Loucy (cell line): ENCODE results near the gene TDRD3.

Source experiments
- H2AFZ ChIP-seq: fragments of 200-600 bp; sonication (generic); 2 replicates; pipeline ENCODE4 v1.6.0; 2016; ENCODE audit warnings: antibody characterized with exemption, mild to moderate bottlenecking, low read length, moderate library complexity
- H3F3A ChIP-seq: fragments of 200-600 bp; 2 replicates; pipeline ENCODE4 v1.6.0; 2016; ENCODE audit warnings: antibody characterized with exemption, low read depth, mild to moderate bottlenecking
- H3K27me3 ChIP-seq: fragments of 200-600 bp; sonication (generic); 2 replicates; pipeline ENCODE4 v1.6.1; 2014; ENCODE audit warnings: low read length, mild to moderate bottlenecking; ENCODE audit not compliant: insufficient read depth, poor library complexity, severe bottlenecking
- H3K36me3 ChIP-seq: fragments of 200-600 bp; sonication (generic); 2 replicates; pipeline ENCODE4 v1.6.1; 2016; ENCODE audit warnings: low read length; ENCODE audit not compliant: insufficient read depth
- H3K4me1 ChIP-seq: fragments of 200-600 bp; sonication (generic); 2 replicates; pipeline ENCODE4 v1.5.1; 2014; ENCODE audit warnings: low read length, mild to moderate bottlenecking; ENCODE audit not compliant: insufficient read depth, poor library complexity, severe bottlenecking
- H3K4me2 ChIP-seq: fragments of 200-600 bp; sonication (generic); 2 replicates; pipeline ENCODE4 v1.6.0; 2014; ENCODE audit warnings: antibody characterized with exemption, low read length, low read depth, mild to moderate bottlenecking; ENCODE audit not compliant: poor library complexity, severe bottlenecking
- H3K4me3 ChIP-seq: fragments of 200-600 bp; sonication (generic); 2 replicates; pipeline ENCODE4 v1.5.1; 2014; ENCODE audit warnings: low read length, mild to moderate bottlenecking, mixed read lengths; ENCODE audit not compliant: poor library complexity, severe bottlenecking
- H3K79me2 ChIP-seq: fragments of 200-600 bp; sonication (generic); 2 replicates; pipeline ENCODE4 v1.6.1; 2014; ENCODE audit warnings: low read length; ENCODE audit not compliant: insufficient read depth
- H3K9ac ChIP-seq: fragments of 200-600 bp; sonication (generic); 2 replicates; pipeline ENCODE4 v1.6.0; 2014; ENCODE audit warnings: mild to moderate bottlenecking, low read depth, low read length, moderate library complexity; ENCODE audit not compliant: poor library complexity, severe bottlenecking
- H3K9me2 ChIP-seq: fragments of 200-600 bp; sonication (generic); replicated peaks from 2 replicates; pipeline ENCODE4 v1.6.1; 2016; ENCODE audit warnings: low read depth, low read length, mixed read lengths
- H3K9me3 ChIP-seq: fragments of 200-600 bp; sonication (generic); 2 replicates; pipeline ENCODE4 v1.6.1; 2014; ENCODE audit warnings: mild to moderate bottlenecking, antibody characterized with exemption, low read length, low read depth; ENCODE audit not compliant: insufficient read depth
- H4K20me1 ChIP-seq: fragments of 200-600 bp; sonication (generic); 2 replicates; pipeline ENCODE4 v1.6.0; 2014; ENCODE audit warnings: antibody characterized with exemption, low read length, mild to moderate bottlenecking; ENCODE audit not compliant: insufficient read depth, poor library complexity, severe bottlenecking
- CTCF ChIP-seq: fragments of 200-600 bp; sonication (generic); conservative IDR thresholded peaks from 2 replicates; pipeline ENCODE4 v1.5.1; 2014; ENCODE audit warnings: mild to moderate bottlenecking, antibody characterized with exemption, low read length
- EZH2phosphoT487 ChIP-seq: fragments of 200-600 bp; IDR thresholded peaks from 2 replicates; pipeline ENCODE4 v1.6.1; 2018; ENCODE audit warnings: antibody characterized with exemption, mild to moderate bottlenecking, moderate library complexity, borderline replicate concordance

The TDRD3 gene

GRCh38 chr13:60612593-60612992 is 215.6 kb downstream of the TDRD3 start:
- Histone ChIP-seq H3K9ac (no peak overlapping the region), H3K9me2 (no peaks in the 10 kb centered on the region), H3K4me2 (no peak overlapping the region), H3K9me3 (no peaks in the 10 kb centered on the region), H3K79me2 (no peaks in the 10 kb centered on the region), H4K20me1 (no peaks in the 10 kb centered on the region), H3K27me3 (no peaks in the 10 kb centered on the region), H2AFZ (no peak overlapping the region), H3K4me1 (no peaks in the 10 kb centered on the region), H3K4me3 (no peak overlapping the region), H3K36me3 (no peaks in the 10 kb centered on the region), H3F3A (no peaks in the 10 kb centered on the region)
- no peak for TF ChIP-seq EZH2phosphoT487
- no peak for TF ChIP-seq CTCF

- H2AFZ ChIP-seq: no peak overlapping the region
- H3K4me1 ChIP-seq: no peaks in the 10 kb centered on the region
- no peaks in the 10 kb centered on the region for H4K20me1 ChIP-seq
- H3F3A ChIP-seq: no peaks in the 10 kb centered on the region
- H3K27me3 ChIP-seq: no peaks in the 10 kb centered on the region
- no peak overlapping the region for H3K9ac ChIP-seq
- H3K4me2 ChIP-seq: no peak overlapping the region
- H3K4me3 ChIP-seq: no peak overlapping the region
- no peaks in the 10 kb centered on the region for H3K9me3 ChIP-seq
- no peak for TF ChIP-seq EZH2phosphoT487
- no peak for TF ChIP-seq CTCF
- H3K79me2 ChIP-seq: no peaks in the 10 kb centered on the region
- no peaks in the 10 kb centered on the region for H3K36me3 ChIP-seq
- no peaks in the 10 kb centered on the region for H3K9me2 ChIP-seq
Measured at GRCh38 chr13:60613080-60613479, 216.1 kb downstream of the TDRD3 start.

GRCh38 chr13:60617991-60618733 is 221.1 kb downstream of the TDRD3 start:
- H3K27me3 ChIP-seq: no peaks in the 10 kb centered on the region
- H3K4me3 ChIP-seq: no peak overlapping the region
- H3K9me2 ChIP-seq: no peaks in the 10 kb centered on the region
- H2AFZ ChIP-seq: no peak overlapping the region
- H3K79me2 ChIP-seq: no peaks in the 10 kb centered on the region
- H3K4me2 ChIP-seq: no peak overlapping the region
- no peaks in the 10 kb centered on the region for H3K36me3 ChIP-seq
- TF ChIP-seq CTCF (peak; percentile 51), EZH2phosphoT487 (no peak)
- no peak overlapping the region for H3K9ac ChIP-seq
- no peaks in the 10 kb centered on the region for H3F3A ChIP-seq
- no peaks in the 10 kb centered on the region for H4K20me1 ChIP-seq
- no peaks in the 10 kb centered on the region for H3K4me1 ChIP-seq
- no peaks in the 10 kb centered on the region for H3K9me3 ChIP-seq
